GM19351 (cell line): ENCODE results near the gene TRRAP.

Experiments
- ATAC-seq: cut with Tn5 transposase; IDR thresholded peaks from one replicate; pipeline ENCODE4 v1.9.1; 2021; ENCODE audit warnings: mild to moderate bottlenecking, moderate library complexity; ENCODE audit not compliant: unreplicated experiment

The TRRAP gene

GRCh38 chr7:98899816-98900215, 21.5 kb downstream of the TRRAP start:
- no peak for ATAC-seq

DNA sequence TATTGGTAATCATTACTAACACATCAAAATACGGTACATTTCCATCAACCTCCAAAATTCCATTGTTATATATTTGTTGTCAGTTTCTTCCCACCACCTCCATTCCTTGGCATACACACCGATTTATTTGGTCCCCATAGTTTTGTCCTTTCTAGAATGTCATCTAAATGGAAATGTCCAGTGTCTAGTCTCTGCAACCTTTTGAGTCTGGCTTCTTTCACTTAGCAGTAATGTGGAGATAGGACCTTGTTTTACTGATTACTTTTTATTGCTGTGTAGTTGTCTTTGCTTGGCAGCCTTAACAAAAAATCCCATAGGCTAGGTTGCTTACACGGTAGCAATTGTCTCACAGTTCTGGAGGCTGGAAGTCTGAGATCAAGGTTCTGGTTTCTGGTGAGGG, 22.5 kb downstream of the TRRAP start:
- no peak for ATAC-seq

DNA sequence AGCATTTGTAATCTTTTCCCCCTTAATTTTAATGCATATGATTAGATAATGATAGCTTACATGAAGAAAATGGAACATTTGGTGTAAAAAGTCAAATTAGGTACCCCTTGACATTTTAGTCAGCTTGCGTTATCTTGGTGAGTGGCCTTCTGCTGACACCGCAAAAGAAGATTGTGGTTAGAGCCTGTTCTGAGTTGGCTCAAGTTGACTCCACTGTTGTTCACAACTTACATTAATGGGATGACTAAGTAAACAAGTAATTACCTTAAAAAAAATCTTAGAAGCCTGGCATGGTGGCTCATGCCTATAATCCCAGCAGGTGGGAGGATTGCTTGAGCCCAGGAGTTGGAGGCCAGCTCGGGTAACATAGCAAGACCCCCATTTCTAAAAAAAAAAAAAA, 24.2 kb downstream of the TRRAP start:
- ATAC-seq = no peak

DNA sequence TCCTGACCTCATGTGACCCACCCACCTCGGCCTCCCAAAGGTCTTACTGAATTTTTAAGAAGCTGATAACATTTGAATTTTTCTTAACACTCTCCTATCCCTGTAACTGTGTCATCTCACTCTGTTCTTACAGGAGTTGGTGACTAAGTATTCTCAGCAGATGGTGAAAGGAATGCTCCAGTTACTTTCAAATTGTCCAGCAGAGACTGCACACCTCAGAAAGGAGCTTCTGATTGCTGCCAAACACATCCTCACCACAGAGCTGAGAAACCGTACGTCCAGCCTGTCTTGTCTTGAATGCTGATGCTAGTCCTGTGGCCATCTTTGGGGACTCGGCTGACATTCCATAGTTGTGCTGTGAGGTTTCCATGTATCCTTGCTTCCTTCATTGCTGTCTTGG, 24.9 kb downstream of the TRRAP start:
- no peak for ATAC-seq

- ATAC-seq = no peak
Measured at GRCh38 chr7:98907570-98907969, 29.2 kb downstream of the TRRAP start.

DNA sequence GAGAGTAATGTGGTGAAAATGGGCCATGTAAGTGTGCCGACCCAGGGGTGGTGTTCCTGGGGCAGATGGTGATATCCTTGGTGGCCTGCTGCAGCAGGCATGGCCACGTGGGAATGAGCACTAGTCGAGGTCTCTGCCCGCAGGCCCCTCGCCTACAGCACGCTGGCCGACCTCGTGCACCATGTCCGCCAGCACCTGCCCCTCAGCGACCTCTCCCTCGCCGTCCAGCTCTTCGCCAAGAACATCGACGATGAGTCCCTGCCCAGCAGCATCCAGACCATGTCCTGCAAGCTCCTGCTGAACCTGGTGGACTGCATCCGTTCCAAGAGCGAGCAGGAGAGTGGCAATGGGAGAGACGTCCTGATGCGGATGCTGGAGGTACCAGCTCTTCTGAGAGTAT, 30.3 kb downstream of the TRRAP start:
- ATAC-seq = no peak

- ATAC-seq = no peak
Measured at GRCh38 chr7:98909487-98909886, 31.2 kb downstream of the TRRAP start.

- no peak for ATAC-seq
Measured at GRCh38 chr7:98910427-98910826, 32.1 kb downstream of the TRRAP start.

- ATAC-seq = no peak
Measured at GRCh38 chr7:98911916-98912315, 33.6 kb downstream of the TRRAP start.

GRCh38 chr7:98913026-98913425, 34.7 kb downstream of the TRRAP start:
- ATAC-seq = no peak

DNA sequence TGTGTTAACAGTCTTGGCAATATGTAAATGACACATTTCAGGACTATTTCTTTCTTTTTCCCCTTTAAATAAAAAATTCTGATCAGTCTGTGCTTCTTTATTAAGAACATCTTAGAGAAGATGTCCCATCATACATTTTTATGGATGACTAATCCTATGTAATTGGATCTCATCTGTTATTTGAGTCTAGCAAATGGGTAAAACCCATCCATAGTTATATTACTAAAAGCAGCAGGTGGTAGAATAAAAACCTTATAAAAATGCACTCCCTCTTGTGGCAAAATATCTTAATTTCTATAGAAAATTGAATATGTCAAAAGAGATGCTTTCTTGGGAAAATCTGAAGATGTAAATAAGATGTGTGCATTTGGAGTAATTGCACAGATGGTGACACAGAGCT, 35.3 kb downstream of the TRRAP start:
- ATAC-seq = no peak

DNA sequence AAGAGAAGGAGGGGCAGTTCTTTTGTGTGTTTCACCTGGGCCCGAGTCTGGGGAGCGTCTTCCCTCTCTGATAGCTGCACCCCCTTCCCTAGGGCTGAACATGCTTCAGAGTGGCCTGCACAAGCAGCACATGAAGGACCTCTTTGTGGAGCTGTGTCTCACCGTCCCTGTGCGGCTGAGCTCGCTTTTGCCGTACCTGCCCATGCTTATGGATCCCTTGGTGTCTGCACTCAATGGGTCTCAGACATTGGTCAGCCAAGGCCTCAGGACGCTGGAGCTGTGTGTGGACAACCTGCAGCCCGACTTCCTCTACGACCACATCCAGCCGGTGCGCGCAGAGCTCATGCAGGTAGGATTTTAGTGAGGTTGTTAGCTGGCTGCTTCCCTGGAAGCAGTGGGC, 39.0 kb downstream of the TRRAP start:
- no peak for ATAC-seq

DNA sequence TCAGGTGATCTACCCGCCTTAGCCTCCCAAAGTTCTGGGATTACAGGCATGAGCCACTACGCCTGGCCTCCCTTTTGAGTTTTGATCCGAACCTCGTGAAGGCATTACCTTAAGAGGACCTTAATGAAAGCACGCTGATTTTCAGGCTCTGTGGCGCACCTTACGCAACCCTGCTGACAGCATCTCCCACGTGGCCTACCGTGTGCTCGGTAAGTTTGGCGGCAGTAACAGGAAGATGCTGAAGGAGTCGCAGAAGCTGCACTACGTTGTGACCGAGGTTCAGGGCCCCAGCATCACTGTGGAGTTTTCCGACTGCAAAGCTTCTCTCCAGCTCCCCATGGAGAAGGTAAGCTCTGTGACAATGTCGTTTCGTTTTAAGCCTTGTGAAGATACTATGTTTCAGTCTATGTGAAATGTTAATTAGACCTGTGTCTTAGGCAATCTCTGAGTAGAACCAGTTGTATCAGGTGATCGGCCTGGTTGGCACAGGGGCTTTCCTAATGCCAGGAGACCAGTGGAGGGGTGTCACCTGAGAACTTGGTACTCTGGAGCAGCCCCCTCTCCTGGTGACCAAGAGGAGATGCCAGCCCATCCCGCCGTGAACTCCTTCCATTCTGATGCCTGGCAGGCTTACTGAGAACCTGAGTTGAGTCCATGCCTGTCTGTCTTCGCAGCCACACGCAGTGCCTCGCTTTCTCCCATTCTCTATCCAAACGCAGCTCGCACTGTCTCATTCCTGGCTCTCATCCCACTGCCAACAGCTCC, 43.5 kb downstream of the TRRAP start:
- ATAC-seq = no peak

- no peak for ATAC-seq
Measured at GRCh38 chr7:98922392-98923187, 44.3 kb downstream of the TRRAP start.

GRCh38 chr7:98923512-98923911, 45.2 kb downstream of the TRRAP start:
- ATAC-seq = no peak

DNA sequence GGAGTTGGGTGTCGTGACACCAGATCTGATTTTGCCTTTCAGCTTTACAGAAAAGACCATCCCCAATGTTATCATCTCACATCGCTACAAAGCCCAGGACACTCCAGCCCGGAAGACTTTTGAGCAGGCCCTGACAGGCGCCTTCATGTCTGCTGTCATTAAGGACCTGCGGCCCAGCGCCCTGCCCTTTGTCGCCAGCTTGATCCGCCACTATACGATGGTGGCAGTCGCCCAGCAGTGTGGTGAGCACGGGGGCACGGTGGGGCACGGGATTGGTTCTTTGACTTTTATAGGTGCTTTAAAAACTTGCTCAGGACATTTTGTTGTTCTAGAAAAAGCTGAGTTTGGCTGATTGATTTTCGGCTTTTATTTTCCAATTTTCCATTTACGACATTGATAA, 48.8 kb downstream of the TRRAP start:
- ATAC-seq = no peak

DNA sequence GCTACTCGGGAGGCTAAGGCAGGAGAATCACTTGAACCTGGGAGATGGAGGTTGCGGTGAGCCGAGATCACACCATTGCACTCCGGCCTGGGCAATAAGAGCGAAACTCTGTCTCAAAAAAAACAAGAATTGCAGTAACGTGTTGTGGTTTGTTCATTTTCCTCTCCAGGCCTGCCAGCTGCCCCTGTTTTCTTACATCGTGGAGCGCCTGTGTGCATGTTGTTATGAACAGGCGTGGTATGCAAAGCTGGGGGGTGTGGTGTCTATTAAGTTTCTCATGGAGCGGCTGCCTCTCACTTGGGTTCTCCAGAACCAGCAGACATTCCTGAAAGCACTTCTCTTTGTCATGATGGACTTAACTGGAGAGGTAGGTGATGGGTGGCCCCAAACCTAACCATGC, 52.1 kb downstream of the TRRAP start:
- no peak for ATAC-seq

DNA sequence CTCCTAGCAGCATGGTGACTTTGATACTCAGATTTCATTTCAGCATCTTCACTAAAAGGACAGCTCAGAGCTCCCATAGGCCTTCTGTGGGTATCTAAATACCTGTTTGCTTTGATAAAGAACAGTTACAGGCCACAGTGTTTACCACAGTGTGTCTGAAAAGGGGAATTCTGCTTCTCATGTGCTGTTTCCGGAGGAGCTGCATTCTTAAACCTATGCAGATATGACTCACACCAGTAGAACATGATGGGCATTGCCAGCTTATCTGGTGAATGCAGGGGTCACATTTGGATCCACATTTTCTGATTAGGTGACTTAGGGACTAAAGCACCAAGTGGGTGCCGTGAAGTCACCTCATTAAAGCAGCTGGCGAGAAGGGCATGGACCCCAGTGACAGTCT, 52.6 kb downstream of the TRRAP start:
- no peak for ATAC-seq

GRCh38 chr7:98933321-98933720, 55.0 kb downstream of the TRRAP start:
- ATAC-seq = no peak

DNA sequence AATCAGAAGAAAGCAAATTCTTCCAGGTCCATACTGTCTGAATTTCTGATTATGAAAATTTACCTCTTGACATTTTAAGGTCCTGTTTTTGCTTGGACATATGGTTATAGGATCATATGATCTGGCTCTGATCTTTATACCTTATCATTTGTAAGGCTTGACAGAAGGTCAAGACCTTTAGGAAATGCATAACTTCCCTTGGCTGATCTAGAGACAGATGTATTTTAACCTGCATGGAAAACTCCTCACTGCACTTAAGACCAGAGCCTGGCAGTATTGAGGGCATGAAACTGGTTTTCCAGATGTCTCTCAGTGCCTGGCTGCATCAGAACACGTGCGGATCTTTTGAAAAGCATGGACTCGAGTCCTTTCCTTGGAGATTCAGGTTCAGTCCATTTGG, 55.9 kb downstream of the TRRAP start:
- ATAC-seq = no peak

DNA sequence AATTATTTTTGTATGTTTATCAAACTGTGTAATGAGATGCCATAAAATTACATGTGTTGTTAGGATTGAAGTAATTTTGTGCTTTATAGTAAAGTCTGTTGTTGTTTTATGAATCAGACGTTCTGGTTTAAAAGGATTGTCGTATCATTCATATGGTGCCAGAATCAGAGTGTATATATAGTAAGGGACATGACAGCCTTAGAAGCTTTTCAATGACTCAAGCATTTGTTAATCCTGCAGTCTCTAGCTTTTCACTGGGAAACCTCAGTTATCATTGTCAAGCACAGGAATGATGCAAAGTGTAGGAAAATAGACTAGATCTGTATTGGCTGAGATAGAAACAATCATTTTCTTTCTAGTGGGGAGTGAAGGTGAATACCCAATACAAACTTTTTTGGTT, 57.5 kb downstream of the TRRAP start:
- no peak for ATAC-seq

GRCh38 chr7:98943336-98943735, 65.0 kb downstream of the TRRAP start:
- no peak for ATAC-seq
